Erythroblast (primary cell): Measurements from ENCODE around the gene SPAG4.
A peak's percentile ranks its signal among the peaks of the same experiment; 100 is the strongest.

ENCODE experiments used
- DNase-seq, 2 experiments: peaks; one replicate each; lab custom pipeline; 2025; lab: John Stamatoyannopoulos, UW
- GATA1 ChIP-seq: IDR thresholded peaks from 2 replicates; pipeline ENCODE4 v1.6.1; 2011; ENCODE audit warnings: low read depth, mild to moderate bottlenecking, control low read depth, low read length, moderate library complexity
- POLR2A ChIP-seq: IDR thresholded peaks from 2 replicates; pipeline ENCODE4 v1.6.1; 2011; ENCODE audit warnings: mild to moderate bottlenecking, low read length

SPAG4 gene

GRCh38 chr20:35619196-35620095 is 3.8 kb downstream of the SPAG4 start:
- peak; percentile 75 to 79 for DNase-seq
- TF ChIP-seq GATA1 (no peak), POLR2A (peak; percentile 17)

DNA sequence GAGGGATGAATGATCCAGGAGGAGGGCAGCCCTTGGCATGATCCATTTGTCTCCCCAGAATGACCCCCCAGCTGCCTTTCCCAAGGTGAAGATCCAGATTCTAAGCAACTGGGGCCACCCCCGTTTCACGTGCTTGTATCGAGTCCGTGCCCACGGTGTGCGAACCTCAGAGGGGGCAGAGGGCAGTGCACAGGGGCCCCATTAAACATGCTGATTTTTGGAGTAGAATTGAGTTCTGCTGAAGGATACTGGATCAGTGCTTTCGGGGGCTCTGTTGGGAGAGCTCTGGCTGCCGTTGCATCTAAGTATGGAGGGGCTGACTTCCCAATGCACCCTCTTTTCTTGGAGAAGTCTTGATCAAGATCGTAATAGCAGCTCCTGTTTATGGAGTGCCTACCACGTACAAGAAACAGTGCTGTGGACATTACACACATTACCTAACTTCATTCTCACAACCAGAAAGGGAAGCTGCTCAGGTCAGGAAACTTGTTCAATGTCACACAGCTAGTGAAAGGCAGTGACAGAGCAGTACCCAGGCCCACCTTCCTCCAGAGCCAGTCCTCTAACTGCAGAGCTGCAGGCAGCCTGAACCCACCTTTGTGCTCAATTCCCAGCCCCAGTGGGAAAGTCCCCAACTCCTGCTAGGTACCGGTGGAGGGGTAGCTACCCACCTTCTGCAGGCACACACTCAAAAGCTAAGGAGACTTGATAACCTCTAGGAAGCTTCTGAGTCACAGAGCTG is 5.4 kb downstream of the SPAG4 start:
- no peak for TF ChIP-seq POLR2A
- TF ChIP-seq GATA1 = no peak
- no peak for DNase-seq

GRCh38 chr20:35621560-35621946 is 5.9 kb downstream of the SPAG4 start:
- TF ChIP-seq GATA1 = no peak
- no peak for TF ChIP-seq POLR2A
- DNase-seq = no peak

DNA sequence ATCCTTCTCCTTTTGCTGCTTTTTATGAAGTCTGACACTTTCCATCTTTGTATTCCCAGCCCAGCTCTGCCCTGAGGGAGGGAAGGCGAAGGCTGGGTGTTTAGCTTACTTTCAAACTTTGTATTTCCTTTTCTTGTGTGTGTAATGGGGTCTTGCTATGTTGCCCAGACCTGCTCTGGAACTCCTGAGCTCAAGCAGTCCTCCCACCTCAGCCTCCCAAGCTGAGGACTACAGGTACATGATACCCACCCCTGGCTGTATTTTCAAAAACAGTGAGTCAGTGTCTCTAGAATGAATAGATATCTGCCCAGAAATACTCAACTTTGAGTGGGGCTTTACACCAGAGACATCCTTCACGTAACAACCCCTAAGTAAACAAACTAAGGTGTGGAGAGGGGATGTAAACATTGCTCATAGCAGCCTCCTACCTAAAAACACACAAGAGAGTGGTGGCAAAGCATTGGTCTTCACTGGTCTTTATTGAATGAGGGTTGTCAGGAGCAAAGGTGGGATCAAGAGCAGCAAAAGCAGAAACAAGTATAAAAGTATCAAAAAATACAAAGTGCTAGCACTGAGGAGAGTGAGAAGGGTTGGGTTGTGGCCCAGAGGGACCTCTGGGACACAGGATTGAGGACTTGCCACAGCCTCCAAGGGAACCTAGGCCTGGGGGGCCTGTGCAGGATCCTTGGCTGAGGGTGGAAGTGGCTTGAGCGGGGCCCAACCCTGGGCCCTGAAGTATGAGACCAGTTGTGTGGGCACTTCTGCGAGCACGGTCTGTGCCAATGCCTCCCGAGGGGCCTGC is 10.2 kb downstream of the SPAG4 start:
- DNase-seq = no peak
- TF ChIP-seq POLR2A (no peak), GATA1 (no peak)

GRCh38 chr20:35626386-35627001 is 10.9 kb downstream of the SPAG4 start:
- TF ChIP-seq POLR2A = no peak
- TF ChIP-seq GATA1 = no peak

DNA sequence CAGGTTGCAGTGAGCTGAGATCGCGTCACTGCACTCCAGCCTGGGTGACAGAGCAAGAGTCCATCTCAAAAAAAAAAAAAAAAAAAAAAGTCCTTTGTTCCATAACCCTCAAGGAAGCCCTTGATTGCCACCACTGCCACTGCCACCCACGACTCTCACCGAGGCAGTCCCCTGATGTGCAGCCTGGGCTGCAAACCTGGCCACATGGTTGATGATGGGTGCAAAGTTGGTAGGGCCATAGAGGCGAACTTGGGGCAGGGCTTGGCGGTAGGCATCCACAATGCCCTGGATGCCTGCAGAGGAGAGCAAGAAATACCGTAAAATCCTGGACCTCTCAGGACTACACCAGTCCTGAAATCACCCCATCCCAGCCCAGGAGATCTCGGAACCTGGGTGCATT is 11.5 kb downstream of the SPAG4 start:
- DNase-seq = no peak
- TF ChIP-seq POLR2A (no peak), GATA1 (no peak)

More at GRCh38 chr20:35626386-35627001, 10.9 kb downstream of the SPAG4 start:
- no peak for DNase-seq

GRCh38 chr20:35629427-35630145 is 14.0 kb downstream of the SPAG4 start:
- no peak for TF ChIP-seq GATA1
- no peak for TF ChIP-seq POLR2A
- DNase-seq = no peak

DNA sequence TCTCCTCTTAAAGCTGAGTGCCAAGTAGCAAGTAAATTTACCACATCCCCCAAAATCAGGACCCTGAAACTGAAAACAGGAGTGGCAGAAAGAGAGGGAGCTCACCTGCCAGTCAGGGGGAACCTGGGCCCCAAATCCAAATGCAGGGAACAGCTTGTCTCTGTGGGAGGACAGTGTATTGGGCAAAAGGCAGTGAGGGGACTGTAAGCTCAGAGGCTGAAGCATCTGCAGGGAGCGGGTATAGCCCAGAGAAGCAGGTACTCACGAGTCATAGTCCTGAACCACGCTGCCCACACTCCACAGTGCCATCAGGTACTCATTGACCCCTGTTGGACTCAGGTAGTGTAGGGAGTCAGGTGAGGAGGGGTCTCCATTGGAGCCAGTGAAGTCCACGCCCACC is 15.0 kb downstream of the SPAG4 start:
- DNase-seq = no peak
- TF ChIP-seq GATA1 (no peak), POLR2A (no peak)

GRCh38 chr20:35632539-35633115 is 17.0 kb downstream of the SPAG4 start:
- DNase-seq = no peak
- TF ChIP-seq POLR2A = no peak
- TF ChIP-seq GATA1 = no peak

- no peak for DNase-seq
- TF ChIP-seq POLR2A (no peak), GATA1 (no peak)
Observed at GRCh38 chr20:35635652-35636051, 20.0 kb downstream of the SPAG4 start.

DNA sequence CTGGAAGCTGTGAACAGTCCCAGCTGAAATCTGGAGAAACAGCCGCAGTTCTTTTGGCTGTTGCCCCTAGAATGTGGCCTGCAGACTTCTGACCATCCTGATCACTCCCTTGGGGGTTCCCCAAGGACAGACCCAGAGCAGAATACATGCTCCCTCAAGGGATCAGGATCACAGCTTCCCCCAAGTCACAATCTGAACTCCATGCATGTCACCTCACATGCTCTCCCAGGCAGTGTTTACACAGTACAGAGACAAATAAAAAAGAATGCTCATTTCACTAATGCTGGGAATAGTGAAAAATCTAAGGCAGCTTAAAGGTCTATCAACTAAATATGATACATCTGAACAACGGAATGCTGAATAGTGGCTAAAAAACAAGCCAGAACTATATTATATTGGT is 20.5 kb downstream of the SPAG4 start:
- no peak for DNase-seq
- TF ChIP-seq GATA1 (no peak), POLR2A (no peak)

- no peak for DNase-seq
- TF ChIP-seq POLR2A = no peak
- no peak for TF ChIP-seq GATA1
Observed at GRCh38 chr20:35637276-35637675, 21.6 kb downstream of the SPAG4 start.
